GM18519 (cell line): ENCODE measurements around the gene DLL3.

Source experiments
- ATAC-seq: cut with Tn5 transposase; IDR thresholded peaks from one replicate; pipeline ENCODE4 v1.9.1; 2021; ENCODE audit warnings: mild to moderate bottlenecking, moderate library complexity; ENCODE audit not compliant: unreplicated experiment, low FRiP score

DLL3 gene

DNA sequence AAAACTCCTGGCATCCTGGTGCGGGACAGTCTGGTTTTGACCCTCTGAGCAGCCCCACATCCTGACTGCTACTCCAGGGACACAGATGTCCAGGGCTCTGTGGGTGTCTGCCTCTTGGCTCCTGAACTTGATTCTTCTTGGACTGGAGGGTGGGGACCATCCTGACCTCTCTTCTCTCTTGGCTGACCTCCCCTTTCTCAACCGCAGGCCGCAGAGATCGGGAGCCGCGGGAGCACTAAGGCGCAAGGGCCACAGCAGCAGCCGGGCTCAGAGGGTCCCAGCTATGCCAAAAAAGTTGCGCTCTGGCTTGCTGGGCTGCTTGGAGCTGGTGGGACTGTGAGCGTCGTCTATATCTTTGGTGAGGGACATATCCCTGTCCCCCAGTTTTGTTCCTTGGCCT is 17.1 kb upstream of the DLL3 start:
- ATAC-seq, result no peak

DNA sequence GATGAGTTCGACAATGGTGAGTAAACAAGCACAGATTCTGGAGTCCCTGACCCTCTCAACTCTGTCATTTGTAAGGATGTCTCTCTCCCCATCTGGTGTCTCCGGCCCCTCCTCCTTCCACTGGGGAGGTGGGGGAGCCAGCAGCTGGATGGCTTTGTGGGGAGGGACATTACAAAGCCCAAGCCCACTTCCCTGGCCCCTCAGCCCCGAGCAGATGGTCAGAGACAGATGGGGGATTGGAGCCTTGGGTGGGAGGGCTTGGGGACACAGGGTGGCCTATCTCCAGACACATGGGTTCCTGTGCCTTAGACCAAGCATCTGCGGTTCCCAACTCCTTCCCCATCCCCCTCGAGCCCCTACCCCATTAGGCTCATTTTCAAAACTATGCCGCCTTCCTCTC is 15.6 kb upstream of the DLL3 start:
- ATAC-seq, result no peak

DNA sequence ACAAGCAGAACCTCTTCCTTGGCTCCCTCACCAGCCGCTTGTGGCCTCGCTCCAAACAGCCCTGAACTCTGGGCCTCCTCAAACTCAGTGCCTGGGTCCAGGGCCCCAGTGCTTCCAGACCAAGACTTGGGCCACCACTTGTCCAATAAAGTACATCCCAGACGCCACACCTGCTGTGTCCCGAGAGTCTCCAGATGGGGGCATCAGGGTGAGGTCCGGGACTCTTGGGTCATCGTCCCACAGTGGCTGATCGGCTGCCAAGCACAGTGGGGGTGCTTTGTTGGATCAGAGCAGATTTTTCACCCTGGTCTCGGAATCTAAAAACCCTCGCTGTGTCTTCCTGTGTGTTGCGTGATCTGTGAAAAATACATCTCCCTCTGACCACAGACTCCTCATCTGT is 9.0 kb upstream of the DLL3 start:
- ATAC-seq, result no peak

DNA sequence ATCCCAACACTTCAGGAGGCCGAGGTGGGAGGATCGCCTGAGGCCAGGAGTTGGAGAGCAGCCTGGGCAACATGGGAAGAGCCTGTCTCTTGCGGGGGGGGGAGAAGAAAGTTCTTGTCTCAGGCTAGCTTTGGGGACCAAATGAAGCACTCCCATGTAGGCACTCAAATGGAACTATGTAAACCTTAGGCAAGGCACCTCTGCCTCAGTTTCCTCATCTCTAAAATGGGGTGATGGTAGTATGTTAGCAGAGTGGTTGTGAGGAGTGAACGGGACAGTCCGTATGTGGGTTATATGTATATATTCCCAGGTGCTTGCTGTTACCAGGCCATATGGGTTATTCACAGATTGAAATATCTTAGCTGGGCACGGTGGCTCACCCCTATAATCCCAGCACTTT is 6.5 kb upstream of the DLL3 start:
- no peak for ATAC-seq

DNA sequence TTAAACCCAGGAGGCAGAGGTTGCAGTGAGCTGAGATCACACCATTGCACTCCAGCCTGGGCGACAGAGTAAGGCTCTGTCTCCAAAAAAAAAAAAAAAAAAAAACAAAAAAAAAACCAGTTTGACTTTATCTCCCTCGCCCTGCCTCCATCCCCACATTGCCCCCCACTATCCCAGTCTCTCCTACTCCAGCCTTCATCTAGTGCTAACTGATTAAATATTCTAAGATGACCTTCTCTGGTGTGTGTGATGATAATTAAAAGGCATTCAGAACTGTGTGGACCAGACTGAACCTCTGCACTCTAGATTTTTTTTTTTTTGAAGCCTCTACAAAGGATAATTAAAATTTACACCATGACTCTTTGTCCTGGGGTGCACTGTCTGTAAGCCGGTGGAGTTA is 6.0 kb upstream of the DLL3 start:
- no peak for ATAC-seq

DNA sequence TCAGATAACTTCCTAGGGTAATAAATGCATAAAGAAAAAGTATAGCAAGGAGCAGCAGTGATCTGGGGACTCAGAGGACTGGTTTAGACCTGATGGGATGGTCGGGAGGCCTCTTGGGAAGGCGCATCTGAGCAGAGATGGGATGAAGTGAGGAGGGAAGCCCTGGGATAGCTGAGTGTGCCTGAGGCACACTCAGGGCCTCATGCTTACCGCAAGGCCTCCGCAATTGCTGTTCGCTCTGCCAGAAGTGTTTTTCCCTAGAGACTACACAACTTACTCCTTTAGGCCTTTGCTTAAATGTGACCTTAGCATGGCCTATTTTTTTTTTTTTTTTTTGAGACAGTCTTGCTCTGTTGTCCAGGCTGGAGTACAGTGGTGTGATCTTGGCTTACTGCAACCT is 4.1 kb upstream of the DLL3 start:
- ATAC-seq, result no peak

DNA sequence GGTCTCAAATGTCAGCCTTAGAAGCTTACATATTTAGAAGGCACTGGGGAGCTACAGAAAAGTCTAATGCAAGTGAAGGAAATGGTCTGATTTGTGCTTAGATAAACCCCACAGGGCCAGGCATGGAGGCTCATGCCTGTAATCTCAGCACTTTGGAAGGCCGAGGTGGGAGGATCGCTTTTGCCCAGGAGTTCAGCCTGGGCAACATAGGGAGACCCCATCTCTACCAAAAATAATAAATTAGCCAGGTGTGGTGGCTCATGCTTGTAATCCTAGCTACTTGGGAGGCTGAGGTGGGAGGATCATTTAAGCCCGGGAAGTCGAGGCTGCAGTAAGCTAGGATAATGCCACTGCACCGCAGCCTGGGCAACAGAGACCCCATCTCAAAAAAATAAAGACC is 2.7 kb upstream of the DLL3 start:
- no peak for ATAC-seq

DNA sequence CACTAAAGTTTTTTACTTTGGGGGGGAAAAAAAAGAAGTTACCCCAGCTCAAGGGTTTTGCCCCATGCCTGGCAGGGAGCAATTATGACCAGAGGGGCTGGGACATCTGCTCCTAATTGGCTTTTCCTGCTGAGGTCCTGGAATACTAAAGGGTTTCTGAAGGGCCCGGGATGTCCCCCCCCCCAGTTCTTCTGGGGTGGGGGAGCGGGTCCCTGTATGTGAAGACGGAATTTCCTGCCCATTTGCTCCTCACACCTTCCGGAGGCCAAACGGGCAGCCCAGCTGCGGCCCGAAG is 1.1 kb upstream of the DLL3 start:
- ATAC-seq, result no peak

DNA sequence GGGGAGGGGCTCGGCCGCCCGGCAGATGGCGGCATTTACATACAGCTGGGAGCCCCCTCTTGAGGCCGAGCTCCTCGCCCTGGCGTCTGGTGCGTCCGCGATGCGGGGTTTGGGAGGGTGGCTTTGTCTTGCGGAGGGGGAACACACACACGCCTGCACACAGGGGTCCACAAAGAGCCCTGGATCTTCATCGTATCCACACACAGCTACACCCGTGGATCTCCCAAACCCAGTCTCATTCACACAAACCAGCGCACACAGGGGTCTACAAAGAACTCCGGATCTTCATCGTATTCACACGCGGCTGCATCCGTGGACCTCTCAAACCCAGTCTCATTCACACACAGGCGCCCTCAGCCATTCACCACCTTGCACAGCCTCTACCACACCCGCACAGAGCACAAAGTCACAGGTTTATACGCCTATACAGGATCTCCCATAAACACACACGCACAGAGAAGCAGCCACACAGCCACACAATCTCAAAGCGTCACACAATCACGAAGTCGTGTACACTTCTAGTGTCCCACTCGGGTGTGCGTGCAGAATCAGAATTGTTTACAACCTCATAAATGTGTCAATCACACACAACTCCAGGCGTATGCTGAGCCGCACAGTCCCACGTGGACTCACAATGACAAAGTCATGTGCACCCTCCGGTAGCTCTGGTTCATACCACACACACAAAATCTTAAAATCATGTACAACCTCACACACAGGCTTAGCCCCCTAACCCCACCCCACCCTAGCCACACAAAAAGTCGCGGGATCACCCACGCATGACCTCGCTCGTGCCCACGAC is 550 bp upstream of the DLL3 start:
- ATAC-seq, result no peak

DNA sequence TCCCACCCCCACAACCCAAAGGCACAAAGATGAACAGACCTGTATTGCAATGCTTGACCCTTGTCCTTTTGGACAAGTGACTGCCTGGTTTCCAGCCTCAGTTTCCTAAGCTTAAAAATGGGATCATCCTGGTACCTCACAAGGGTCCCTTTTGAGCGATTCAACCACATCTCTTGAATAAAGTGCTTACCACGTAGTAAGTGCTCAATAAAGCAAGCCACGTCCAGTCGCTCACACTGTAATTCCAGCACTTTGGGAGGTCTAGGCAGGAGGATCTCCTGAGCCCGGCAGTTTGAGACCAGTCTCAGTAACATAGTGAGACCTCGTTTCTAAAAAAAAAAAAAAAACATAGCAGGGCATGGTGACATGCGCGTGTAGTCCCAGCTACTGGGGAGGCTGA is 1.2 kb downstream of the DLL3 start:
- ATAC-seq, result no peak

DNA sequence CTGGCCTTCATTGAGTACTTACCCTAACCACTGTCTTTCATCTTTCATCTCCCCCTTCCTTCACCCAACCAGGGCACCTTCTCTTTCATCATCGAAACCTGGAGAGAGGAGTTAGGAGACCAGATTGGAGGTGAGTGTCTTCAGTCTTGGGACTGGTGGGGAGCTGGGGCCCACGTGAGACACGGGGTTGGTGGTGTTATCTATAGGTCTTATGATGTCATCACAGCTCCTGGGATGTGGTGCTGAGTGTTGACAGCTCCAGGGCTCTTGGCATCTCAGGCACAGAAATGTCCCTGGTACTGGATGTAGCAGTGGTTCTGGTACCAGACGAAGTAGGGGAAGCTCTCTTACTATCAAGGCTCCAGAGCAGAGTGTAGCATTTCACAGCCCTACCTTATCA is 1.8 kb downstream of the DLL3 start:
- ATAC-seq, result no peak

DNA sequence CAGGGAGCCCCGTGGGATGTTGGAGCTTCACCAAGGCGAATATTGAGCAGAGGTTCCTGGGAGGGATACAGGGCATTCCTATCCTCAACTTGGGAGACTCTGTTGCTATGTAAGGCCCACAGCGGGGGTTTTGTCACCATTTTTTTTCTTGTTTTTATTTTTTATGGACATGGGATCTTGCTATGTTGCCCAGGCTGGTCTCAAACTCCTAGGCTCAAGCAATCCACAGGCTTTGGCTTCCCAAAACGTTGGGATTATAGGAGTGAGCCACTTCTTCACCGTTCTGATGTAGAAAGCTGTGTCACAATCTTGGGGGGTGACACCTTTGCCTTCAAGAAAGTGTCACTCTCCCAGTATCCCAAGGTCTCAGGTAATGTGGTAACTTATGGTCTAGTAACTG is 2.6 kb downstream of the DLL3 start:
- no peak for ATAC-seq

DNA sequence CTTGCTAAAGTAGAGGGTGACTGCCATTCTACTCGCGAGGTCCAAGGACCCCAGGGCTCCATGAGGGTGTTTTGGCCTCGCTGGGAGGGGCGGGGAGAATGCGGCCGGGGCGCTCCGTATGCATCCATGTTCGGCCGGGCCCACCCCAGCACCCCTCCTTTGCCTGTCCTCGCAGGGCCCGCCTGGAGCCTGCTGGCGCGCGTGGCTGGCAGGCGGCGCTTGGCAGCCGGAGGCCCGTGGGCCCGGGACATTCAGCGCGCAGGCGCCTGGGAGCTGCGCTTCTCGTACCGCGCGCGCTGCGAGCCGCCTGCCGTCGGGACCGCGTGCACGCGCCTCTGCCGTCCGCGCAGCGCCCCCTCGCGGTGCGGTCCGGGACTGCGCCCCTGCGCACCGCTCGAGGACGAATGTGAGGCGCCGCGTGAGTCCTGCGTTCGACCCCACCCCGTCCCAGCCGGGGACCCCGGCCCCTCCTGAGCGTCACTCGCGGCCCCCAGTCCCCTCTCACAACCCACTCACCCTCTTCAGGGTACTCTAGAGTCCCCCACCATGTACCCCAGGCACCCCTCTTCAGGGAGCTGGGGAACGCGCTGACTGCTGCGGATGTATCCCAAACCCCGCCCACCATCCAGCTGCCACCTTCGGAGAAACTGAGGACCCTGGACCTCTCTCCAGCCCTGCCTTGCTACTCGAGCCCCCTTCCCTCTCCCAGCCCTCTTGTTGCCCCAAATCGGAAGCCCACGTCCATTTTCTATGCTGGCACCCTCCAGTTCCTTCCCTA is 4.1 kb downstream of the DLL3 start:
- ATAC-seq, result no peak

DNA sequence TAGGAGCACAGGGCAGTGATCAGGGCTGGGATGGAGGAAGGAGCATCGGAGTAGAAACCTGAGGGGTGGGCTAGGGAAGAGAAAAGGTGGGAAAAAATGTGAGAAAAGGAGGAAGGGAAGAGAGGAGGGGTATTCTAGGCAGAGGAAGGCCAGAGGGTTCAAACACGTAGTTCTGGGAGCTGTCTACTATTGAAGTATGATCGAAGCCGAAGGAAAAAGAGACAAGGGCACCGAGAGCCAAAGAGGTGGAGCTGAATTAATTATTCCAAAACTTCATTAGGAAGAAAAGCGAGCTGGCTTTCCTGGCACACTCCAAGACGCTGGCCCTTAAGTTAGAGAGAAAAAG is 7.8 kb downstream of the DLL3 start:
- no peak for ATAC-seq

DNA sequence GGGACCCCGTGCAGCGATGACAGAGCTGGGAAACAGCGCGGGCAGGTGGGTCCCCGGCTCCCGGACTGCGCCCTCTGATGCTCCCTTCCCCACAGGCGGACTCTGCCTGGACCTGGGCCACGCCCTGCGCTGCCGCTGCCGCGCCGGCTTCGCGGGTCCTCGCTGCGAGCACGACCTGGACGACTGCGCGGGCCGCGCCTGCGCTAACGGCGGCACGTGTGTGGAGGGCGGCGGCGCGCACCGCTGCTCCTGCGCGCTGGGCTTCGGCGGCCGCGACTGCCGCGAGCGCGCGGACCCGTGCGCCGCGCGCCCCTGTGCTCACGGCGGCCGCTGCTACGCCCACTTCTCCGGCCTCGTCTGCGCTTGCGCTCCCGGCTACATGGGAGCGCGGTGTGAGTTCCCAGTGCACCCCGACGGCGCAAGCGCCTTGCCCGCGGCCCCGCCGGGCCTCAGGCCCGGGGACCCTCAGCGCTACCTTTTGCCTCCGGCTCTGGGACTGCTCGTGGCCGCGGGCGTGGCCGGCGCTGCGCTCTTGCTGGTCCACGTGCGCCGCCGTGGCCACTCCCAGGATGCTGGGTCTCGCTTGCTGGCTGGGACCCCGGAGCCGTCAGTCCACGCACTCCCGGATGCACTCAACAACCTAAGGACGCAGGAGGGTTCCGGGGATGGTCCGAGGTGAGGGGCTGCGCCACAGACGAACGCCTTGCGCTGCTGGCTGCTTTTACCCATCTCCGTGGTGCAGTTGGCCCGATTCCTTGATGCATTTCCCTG is 8.4 kb downstream of the DLL3 start:
- ATAC-seq, result no peak

DNA sequence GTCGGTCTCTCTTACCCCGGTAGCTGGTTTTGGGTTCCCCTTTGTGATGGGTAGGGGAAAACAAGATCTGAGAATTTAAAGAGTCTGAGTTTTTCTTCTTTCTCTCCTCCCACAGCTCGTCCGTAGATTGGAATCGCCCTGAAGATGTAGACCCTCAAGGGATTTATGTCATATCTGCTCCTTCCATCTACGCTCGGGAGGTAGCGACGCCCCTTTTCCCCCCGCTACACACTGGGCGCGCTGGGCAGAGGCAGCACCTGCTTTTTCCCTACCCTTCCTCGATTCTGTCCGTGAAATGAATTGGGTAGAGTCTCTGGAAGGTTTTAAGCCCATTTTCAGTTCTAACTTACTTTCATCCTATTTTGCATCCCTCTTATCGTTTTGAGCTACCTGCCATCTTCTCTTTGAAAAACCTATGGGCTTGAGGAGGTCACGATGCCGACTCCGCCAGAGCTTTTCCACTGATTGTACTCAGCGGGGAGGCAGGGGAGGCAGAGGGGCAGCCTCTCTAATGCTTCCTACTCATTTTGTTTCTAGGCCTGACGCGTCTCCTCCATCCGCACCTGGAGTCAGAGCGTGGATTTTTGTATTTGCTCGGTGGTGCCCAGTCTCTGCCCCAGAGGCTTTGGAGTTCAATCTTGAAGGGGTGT is 9.1 kb downstream of the DLL3 start:
- no peak for ATAC-seq

DNA sequence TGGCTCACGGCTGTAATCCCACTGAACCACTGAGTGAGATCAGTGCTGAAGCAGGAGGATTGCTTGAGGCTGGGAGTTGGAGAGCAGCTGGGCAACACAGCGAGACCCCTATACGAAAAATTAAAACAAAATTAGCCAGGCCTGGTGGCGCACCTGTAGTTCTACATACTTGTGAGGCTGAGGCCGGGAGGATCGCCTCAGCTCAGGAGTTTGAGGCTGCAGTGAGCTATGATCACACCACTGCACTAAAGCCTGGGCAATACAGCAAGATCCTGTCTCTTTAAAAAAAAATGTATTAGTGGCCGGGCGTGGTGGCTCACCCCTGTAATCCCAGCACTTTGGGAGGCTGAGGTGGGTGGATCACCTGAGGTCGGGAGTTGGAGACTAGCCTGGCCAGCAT is 9.9 kb downstream of the DLL3 start:
- no peak for ATAC-seq

DNA sequence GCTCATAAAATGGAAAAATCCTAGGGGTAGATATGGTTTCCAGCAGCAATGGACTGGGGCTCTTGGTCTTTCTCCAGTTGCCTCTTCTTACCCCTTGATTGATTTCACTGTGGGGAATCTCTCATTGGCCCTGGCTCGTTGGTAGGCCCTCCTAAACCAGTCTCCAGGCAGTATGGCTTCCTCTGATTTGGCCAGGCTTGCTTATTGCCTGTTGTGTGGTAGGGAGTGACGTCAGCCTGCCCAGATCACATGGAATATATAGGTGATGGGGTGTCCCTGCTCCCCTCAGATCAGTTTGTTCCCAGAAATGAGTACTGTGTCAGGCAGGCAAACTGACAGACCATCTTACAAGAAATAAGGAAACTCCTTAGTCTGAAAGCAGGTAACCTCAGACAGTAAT is 10.5 kb downstream of the DLL3 start:
- ATAC-seq, result no peak

DNA sequence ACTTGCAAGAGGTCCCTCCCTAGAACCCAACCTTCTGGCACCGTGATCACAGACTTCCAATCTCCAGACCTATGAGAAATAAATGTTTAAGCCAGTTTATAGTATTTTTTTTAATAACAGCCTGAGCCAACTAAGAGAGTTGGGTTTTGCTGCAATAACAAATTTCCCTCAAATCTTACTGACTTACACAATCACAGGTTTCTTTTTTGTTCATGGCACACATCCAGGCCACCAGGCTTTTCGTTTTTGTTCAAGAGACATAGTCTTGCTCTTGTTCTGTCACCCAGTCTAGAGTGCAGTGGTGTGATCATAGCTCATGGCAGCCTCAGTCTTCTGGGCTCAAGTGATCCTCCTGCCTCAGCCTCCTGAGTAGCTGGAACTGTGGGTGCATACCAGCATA is 14.2 kb downstream of the DLL3 start:
- ATAC-seq, result no peak

DNA sequence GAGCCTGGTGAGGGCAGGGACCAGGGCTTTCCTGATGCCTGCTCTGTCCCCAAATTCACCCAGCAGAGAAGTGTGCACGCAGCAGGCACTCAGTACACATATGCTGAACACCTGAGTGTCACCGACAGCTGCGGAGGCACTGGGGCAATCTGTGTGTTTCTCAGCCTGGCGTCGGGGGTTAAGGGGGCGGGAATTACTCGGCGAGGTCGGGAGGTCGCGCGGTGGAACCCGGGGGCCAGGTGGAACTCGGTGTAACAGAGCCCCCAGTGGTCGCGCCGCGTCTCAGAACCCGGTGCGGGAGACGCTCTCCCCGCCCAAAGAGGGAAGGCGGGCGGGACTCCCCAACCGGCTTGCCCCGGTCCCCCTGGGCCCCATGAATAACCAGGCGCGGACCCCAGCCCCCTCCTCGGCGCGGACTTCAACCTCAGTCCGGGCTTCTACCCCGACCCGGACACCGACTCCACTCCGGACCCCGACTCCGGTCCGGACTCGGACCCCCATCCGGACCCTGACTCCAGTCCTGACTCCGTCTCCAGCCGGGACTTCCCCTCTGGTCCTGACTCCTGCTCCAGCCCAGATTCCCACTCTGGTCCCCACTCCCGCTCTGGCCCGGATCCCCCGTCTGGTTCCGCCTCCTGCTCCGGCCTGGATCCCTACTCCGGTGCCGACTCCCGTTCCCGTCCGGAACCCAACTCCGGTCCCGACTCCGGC is 16.2 kb downstream of the DLL3 start, which contains the start of gene SELENOV:
SELENOV (plus strand) TSS at position 300 of the 711 bp plus-strand sequence; CDS start at position 374, 74 bp downstream.
- ATAC-seq, result no peak
